ENCODE measurements around the gene ABTB1. TPM values are rescaled to one million over a fixed set of nuclear protein-coding genes. Genes with fewer than 3 reads are reported as not detected.

Gene ABTB1
- total and polyA plus RNA-seq, 4 donors = 9.7 to 14.1 (median 10.9) TPM

- H3K4me1 ChIP-seq (ENCODE audit: control insufficient read depth in 4 of 4, insufficient read depth in 4 of 4, low read length in 3 of 4) = peaks cover 11 to 59% (median 51%) of the 10 kb centered on the region in 4 donors
- H3K9ac ChIP-seq (ENCODE audit: low read depth in 1 of 2, low read length in 2 of 2) = no peak overlapping the region
- H3K27me3 ChIP-seq (ENCODE audit: control insufficient read depth in 4 of 4, insufficient read depth in 4 of 4, low read length in 3 of 4) = no peaks in the 10 kb centered on the region
- TF ChIP-seq CTCF (IDR thresholded peaks at IDR 0.05; ENCODE audit: low read depth, low read length, missing input control) (no peak), ZBTB33 (IDR thresholded peaks at IDR 0.05) (no peak), GABPA (IDR thresholded peaks at IDR 0.05 in 1 of 2, conservative IDR thresholded peaks at IDR 0.05 in 1 of 2) (no peak), FOXA1 (IDR thresholded peaks at IDR 0.05) (no peak), FOXA2 (IDR thresholded peaks at IDR 0.05) (no peak), MAX (IDR thresholded peaks at IDR 0.05) (no peak), HNF4A (conservative IDR thresholded peaks at IDR 0.05) (no peak), YY1 (IDR thresholded peaks at IDR 0.05) (no peak), JUND (IDR thresholded peaks at IDR 0.05) (no peak), RXRA (IDR thresholded peaks at IDR 0.05) (no peak), NR2F2 (IDR thresholded peaks at IDR 0.05) (no peak), EGR1 (IDR thresholded peaks at IDR 0.05; ENCODE audit: low read depth in 2 of 2) (no peak)
- WGBS = 78% methylated on average over 6 of the region's 6 CpGs
- peak overlapping the region in 1 of 2 donors; percentile 80 for H3K27ac ChIP-seq (ENCODE audit: low read depth in 1 of 2, low read length in 2 of 2)
- no peak overlapping the region for H3K4me3 ChIP-seq (ENCODE audit: low read depth in 1 of 3, low read length in 3 of 3)
- no peaks in the 10 kb centered on the region for H3K9me3 ChIP-seq (ENCODE audit: control insufficient read depth in 4 of 4, low read length in 3 of 4)
- H3K36me3 ChIP-seq (ENCODE audit: control insufficient read depth in 4 of 4, insufficient read depth in 3 of 4, low read depth in 1 of 4, low read length in 3 of 4) = peaks cover 0 to 2% (median 0%) of the 10 kb centered on the region in 4 donors
- DNase-seq (ENCODE audit: low spot score) = no peak
Measured at GRCh38 chr3:127698691-127699415, 26.1 kb downstream of the ABTB1 start.

GRCh38 chr3:127699416-127700300 lies 26.9 kb downstream of the ABTB1 start:
- Histone ChIP-seq H3K36me3 (ENCODE audit: control insufficient read depth in 4 of 4, insufficient read depth in 3 of 4, low read depth in 1 of 4, low read length in 3 of 4) (peaks cover 0 to 2% (median 0%) of the 10 kb centered on the region in 4 donors), H3K4me1 (ENCODE audit: control insufficient read depth in 4 of 4, insufficient read depth in 4 of 4, low read length in 3 of 4) (peaks cover 11 to 59% (median 50%) of the 10 kb centered on the region in 4 donors)
- DNase-seq (ENCODE audit: low spot score) = no peak
- no peak for TF ChIP-seq ZBTB33 (IDR thresholded peaks at IDR 0.05)
- TF ChIP-seq REST (IDR thresholded peaks at IDR 0.05) = no peak
- no peak for TF ChIP-seq ATF3 (IDR thresholded peaks at IDR 0.05)
- TF ChIP-seq HNF4A (conservative IDR thresholded peaks at IDR 0.05) = no peak
- no peak for TF ChIP-seq SP1 (IDR thresholded peaks at IDR 0.05)
- TF ChIP-seq FOXA1 (IDR thresholded peaks at IDR 0.05) = no peak
- TF ChIP-seq GABPA (IDR thresholded peaks at IDR 0.05 in 1 of 2, conservative IDR thresholded peaks at IDR 0.05 in 1 of 2) = no peak
- no peak for TF ChIP-seq JUND (IDR thresholded peaks at IDR 0.05)
- TF ChIP-seq MAX (IDR thresholded peaks at IDR 0.05) = no peak
- TF ChIP-seq FOXA2 (IDR thresholded peaks at IDR 0.05) = no peak
- no peak for TF ChIP-seq TAF1 (conservative IDR thresholded peaks at IDR 0.05)
- no peak for TF ChIP-seq YY1 (IDR thresholded peaks at IDR 0.05)
- TF ChIP-seq NR2F2 (IDR thresholded peaks at IDR 0.05) = no peak
- TF ChIP-seq HNF4G (IDR thresholded peaks at IDR 0.05) = no peak
- TF ChIP-seq RAD21 (IDR thresholded peaks at IDR 0.05) = no peak

More at GRCh38 chr3:127699416-127700300, 26.9 kb downstream of the ABTB1 start:
- H3K4me3 ChIP-seq (ENCODE audit: low read depth in 1 of 3, low read length in 3 of 3) = no peak overlapping the region
- H3K27ac ChIP-seq (ENCODE audit: low read depth in 1 of 2, low read length in 2 of 2) = no peak overlapping the region
- H3K9me3 ChIP-seq (ENCODE audit: control insufficient read depth in 4 of 4, low read length in 3 of 4) = no peaks in the 10 kb centered on the region
- no peak overlapping the region for H3K9ac ChIP-seq (ENCODE audit: low read depth in 1 of 2, low read length in 2 of 2)
- WGBS = 92% methylated on average over 9 of the region's 9 CpGs
- no peaks in the 10 kb centered on the region for H3K27me3 ChIP-seq (ENCODE audit: control insufficient read depth in 4 of 4, insufficient read depth in 4 of 4, low read length in 3 of 4)

Measured in liver (tissue), 9 donors.